C1 segment of cervical spinal cord (tissue), 14 donors: ENCODE results near the gene FLVCR2.

Experiments used
- DNase-seq, 14 donors: peaks; one replicate each; lab custom pipeline; 2025; lab: John Stamatoyannopoulos, UW

FLVCR2 gene, protein sequence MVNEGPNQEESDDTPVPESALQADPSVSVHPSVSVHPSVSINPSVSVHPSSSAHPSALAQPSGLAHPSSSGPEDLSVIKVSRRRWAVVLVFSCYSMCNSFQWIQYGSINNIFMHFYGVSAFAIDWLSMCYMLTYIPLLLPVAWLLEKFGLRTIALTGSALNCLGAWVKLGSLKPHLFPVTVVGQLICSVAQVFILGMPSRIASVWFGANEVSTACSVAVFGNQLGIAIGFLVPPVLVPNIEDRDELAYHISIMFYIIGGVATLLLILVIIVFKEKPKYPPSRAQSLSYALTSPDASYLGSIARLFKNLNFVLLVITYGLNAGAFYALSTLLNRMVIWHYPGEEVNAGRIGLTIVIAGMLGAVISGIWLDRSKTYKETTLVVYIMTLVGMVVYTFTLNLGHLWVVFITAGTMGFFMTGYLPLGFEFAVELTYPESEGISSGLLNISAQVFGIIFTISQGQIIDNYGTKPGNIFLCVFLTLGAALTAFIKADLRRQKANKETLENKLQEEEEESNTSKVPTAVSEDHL

DNA sequence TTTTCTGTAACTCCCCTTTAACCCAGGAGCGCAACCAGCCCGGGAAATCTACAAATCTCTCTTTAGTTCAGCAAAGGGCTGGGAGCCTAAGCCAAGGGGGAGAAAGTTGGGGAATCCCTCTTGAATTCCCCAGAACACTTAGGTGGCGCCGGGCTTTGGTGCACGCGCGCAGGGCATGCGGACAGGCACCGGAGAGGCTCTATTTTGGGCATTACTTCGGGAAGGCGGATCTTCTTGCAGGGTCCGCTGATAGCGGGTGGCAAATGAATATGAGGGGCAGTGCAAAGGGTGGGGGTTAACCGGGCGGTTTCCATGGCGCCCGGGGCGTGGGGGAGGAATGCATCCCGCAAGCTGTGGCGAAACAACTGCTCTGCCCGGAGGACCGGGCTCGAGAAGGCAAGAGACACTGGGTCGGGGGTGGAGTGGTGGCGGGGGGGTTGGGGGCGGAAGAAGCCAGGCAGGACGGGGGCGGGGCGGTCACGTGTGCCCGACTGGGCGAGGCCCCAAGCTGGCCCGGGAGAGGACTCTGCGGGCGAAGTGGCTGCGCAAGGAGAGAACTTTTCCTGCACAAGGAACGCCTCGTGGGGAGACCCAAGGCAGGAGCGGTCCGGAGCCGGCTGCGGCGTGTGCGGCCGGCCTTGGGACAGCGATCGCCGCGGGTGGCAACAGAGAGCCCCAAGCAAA lies at the start of gene FLVCR2:
TSS of gene FLVCR2 (plus strand) at position 519 of the 684 bp plus-strand sequence. CDS start 353 bp downstream, outside the sequence.
- peak in 12 of 14 donors; percentile 30 to 78 (median 64) for DNase-seq

DNA sequence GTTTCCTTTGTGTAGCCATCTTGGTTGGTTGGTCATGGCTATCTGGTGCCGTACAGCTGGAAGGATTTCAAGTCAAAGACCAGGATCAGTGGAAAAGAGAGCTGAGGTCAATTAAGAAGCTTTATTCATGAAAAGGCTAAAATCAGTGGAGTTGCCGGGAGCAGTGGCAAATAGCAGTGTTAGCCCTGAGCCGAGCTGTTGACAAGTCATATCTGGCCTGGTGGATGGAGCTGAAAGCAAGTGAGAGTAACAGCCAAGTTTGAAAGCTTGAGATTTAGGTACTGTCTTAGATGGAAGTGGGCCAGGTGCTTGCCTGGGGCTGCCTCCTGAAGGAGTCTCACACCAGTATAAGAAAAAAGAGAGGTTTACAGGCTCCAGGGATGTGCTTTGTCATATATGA lies 47.2 kb upstream of the FLVCR2 start:
- no peak for DNase-seq

DNA sequence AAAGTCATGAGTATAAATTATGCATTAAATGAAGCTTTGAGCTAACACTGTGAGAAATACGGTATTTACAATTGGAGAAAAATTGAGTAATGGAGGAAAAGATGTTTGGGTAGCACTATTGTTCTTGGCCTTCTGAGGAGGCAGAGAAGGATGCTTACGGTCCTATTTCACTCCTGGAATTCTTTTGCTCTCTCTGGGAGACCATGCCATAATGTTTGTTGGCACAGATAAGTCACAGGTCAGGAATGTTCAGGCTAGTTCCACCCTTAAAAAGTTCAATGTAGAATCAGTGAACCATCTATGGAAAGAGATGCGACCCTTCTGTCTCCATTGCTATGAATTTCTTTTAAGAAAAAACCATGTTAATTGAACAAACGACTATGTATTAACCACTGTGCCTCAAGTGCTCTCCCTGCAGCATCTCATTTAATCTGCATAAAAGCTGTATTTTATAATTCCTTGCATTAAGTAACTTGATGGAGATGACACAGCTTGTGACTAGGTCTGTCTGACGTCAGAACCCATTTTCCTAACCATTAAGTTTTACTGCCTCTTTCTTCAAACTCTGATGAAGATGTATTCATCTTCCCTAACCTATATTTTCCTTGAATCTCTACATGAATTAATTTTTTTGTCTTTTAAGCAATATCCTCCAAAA lies 46.6 kb upstream of the FLVCR2 start:
- DNase-seq: no peak

DNA sequence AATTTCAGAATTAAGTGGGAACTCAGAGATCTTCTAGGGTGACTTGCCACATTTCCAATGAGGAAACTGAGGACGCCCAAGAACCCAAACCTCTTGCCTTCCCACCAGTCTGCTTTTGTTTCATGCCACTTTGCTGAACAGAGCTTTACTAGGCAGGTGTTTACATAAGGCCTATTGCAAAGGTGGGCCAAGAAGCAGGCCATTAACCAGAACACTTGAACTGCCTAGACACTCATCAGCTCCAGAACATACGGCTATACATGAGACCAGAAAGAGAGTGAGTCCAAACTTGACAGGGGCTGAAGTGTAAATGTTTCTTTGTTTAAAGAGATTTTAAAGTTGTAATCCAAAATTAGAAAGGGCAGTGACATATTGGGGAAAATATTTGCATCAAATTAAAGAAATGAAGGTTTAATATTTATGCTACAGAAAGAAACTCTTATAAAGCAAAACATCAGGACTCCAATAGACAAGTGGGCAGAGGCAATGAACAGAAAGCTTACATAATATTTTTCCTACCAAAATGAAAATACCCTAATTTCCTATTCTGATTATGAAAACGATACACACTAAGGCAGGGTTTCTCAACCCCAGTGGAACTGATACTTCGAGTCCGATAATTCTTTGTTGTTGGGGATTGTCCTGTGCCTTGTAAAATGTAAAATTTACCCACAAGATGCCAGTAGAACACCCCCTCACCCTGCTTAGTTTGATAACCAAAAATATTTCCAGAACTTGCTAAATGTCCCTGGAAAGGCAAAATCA lies 44.4 kb upstream of the FLVCR2 start:
- DNase-seq: no peak

GRCh38 chr14:75535164-75535898 lies 43.1 kb upstream of the FLVCR2 start:
- no peak for DNase-seq

GRCh38 chr14:75537071-75537470 lies 41.3 kb upstream of the FLVCR2 start:
- no peak for DNase-seq

- no peak for DNase-seq
Observed at GRCh38 chr14:75539162-75539560, 39.3 kb upstream of the FLVCR2 start.

- no peak for DNase-seq
Observed at GRCh38 chr14:75539561-75540478, 38.6 kb upstream of the FLVCR2 start.

- no peak for DNase-seq
Observed at GRCh38 chr14:75540479-75540851, 38.0 kb upstream of the FLVCR2 start.

GRCh38 chr14:75542588-75543091 lies 35.8 kb upstream of the FLVCR2 start:
- peak in 8 of 14 donors; percentile 6 to 53 (median 22) for DNase-seq

DNA sequence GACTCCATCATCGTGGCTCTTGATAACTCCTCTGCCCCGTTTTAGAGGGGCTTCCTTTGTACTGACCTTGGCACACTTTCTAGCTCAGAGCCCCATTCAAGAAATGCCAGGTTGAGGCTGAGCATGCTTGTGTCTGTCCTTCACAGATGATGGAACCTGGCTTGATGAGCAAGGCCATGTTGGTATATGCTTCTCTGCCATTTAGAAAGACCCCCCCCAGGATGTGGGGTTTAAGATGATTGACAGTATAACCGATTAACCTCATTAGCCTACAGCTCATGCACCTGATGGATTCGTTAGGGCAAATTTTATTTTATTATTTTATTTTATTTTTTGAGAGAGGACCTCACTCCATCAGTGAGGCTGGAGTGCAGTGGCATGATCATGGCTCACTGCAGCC lies 35.2 kb upstream of the FLVCR2 start:
- no peak for DNase-seq

- no peak for DNase-seq
Observed at GRCh38 chr14:75543786-75544185, 34.6 kb upstream of the FLVCR2 start.

DNA sequence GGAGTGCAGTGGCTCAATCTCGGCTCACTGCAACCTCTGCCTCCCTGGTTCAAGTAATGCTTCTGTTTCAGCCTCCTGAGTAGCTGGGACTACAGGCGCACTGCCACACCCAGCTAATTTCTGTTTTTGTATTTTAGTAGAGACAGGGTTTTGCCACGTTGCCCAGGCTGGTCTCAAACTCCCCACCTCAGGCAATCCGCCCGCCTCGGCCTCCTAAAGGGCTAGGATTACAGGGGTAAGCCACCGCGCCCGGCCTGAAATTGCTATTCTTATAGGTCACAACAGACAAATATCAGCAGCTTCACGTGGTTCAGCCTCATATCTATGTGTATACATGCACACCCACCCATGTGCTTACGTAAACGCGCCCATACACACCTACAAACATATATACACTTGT lies 32.5 kb upstream of the FLVCR2 start:
- no peak for DNase-seq

DNA sequence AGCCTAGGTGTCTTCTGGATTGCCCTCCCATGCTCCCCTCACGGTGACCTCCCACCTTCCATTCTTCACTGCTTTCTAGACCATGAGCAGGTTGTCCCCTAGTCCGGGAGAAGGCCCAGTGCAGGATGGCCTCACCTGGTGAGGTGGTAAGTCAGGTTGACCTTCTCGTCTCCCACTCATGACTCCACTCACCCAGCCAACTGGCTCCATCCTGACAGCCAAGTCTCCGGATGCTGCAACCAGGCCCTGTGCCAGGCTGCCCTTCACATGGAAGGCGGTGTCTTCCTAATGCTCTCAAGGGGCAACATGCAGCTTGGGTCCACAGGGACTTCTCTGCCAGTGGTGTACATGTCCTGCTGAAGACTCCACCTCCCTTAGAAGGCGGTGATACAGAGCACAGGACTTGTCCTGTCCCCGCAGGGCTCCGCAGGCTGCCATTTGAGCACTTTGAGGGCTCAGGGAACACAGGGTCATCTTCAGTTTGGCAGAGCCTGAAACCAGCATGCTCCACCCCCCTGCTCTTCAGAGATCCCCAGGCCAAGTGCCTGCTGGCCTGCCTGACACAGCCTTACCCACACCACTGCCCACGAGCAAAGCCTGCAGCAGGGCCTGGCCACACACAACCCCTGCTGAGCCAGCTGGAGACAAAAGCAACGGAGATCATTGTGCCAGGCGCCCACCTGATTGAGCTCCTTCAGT lies 30.7 kb upstream of the FLVCR2 start:
- DNase-seq: no peak

DNA sequence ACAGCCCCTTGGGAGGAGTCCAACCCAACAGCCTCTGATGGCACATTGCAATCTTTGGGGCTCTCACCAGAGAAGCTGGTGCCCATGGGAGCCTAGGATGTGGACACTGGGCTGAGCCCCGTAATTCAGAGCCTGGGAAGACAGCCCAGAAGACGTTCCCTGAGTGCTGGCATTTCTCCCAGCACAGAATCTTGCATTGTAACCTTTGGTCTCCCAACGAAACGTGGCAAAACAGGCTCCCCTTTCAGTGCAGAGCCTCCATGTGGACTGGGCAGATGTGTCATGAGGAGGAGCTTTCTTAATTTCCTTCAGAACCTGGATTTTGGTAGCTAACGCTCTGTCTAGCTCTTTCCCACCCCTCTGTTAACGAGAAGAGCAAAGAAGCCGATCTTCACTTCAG lies 29.9 kb upstream of the FLVCR2 start:
- DNase-seq: no peak

GRCh38 chr14:75549169-75549568 lies 29.3 kb upstream of the FLVCR2 start:
- DNase-seq: no peak

- DNase-seq: no peak
Observed at GRCh38 chr14:75551021-75551420, 27.4 kb upstream of the FLVCR2 start.

DNA sequence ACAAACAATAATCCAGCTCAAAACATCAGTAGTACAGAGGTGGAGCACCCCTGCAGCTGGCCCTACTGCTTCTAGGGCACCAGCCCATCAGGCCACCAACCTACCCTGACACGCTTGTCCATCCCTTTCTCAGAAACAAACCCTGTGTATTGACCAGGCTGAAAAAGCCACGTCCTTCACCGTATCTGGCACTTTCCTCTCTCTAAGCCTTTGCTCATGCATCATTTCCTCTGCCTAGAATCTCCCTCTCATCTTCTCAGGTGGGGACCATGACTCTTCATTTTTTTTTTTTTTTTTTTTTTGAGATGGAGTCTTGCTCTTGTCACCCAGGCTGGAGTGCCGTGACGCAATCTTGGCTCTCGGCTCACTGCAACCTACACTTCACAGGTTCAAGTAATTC lies 25.3 kb upstream of the FLVCR2 start:
- no peak for DNase-seq
